ENCODE results near the gene SOX6.

GRCh38 chr11:16313846-16314245, 42.5 kb downstream of the SOX6 start:
- no peak for TF ChIP-seq POLR2AphosphoS5 (IDR thresholded peaks at IDR 0.05; ENCODE audit: low read depth)
- TF ChIP-seq, protein P1, sequence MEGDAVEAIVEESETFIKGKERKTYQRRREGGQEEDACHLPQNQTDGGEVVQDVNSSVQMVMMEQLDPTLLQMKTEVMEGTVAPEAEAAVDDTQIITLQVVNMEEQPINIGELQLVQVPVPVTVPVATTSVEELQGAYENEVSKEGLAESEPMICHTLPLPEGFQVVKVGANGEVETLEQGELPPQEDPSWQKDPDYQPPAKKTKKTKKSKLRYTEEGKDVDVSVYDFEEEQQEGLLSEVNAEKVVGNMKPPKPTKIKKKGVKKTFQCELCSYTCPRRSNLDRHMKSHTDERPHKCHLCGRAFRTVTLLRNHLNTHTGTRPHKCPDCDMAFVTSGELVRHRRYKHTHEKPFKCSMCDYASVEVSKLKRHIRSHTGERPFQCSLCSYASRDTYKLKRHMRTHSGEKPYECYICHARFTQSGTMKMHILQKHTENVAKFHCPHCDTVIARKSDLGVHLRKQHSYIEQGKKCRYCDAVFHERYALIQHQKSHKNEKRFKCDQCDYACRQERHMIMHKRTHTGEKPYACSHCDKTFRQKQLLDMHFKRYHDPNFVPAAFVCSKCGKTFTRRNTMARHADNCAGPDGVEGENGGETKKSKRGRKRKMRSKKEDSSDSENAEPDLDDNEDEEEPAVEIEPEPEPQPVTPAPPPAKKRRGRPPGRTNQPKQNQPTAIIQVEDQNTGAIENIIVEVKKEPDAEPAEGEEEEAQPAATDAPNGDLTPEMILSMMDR (conservative IDR thresholded peaks at IDR 0.05; ENCODE audit: low read depth in 2 of 2), result no peak
- TF ChIP-seq, protein P2, sequence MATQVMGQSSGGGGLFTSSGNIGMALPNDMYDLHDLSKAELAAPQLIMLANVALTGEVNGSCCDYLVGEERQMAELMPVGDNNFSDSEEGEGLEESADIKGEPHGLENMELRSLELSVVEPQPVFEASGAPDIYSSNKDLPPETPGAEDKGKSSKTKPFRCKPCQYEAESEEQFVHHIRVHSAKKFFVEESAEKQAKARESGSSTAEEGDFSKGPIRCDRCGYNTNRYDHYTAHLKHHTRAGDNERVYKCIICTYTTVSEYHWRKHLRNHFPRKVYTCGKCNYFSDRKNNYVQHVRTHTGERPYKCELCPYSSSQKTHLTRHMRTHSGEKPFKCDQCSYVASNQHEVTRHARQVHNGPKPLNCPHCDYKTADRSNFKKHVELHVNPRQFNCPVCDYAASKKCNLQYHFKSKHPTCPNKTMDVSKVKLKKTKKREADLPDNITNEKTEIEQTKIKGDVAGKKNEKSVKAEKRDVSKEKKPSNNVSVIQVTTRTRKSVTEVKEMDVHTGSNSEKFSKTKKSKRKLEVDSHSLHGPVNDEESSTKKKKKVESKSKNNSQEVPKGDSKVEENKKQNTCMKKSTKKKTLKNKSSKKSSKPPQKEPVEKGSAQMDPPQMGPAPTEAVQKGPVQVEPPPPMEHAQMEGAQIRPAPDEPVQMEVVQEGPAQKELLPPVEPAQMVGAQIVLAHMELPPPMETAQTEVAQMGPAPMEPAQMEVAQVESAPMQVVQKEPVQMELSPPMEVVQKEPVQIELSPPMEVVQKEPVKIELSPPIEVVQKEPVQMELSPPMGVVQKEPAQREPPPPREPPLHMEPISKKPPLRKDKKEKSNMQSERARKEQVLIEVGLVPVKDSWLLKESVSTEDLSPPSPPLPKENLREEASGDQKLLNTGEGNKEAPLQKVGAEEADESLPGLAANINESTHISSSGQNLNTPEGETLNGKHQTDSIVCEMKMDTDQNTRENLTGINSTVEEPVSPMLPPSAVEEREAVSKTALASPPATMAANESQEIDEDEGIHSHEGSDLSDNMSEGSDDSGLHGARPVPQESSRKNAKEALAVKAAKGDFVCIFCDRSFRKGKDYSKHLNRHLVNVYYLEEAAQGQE (IDR thresholded peaks at IDR 0.05; ENCODE audit: unreplicated experiment), result no peak
- no peak for TF ChIP-seq EZH2 (IDR thresholded peaks at IDR 0.05; ENCODE audit: low read depth, unreplicated experiment)
- TF ChIP-seq EZH2phosphoT487 (IDR thresholded peaks at IDR 0.05; ENCODE audit: unreplicated experiment), result no peak
- no peak for TF ChIP-seq STAT1 (IDR thresholded peaks at IDR 0.05; ENCODE audit: unreplicated experiment)

All from GM23338 (cell line).